Breast epithelium (tissue), 3 donors: ENCODE data around the gene POU2F2.

Source experiments
- POLR2A ChIP-seq: fragments of 450-650 bp; IDR thresholded peaks from one replicate; pipeline ENCODE4 v1.6.1; 2016; ENCODE audit warnings: antibody characterized with exemption, mild to moderate bottlenecking, moderate library complexity
- POLR2AphosphoS5 ChIP-seq, 3 donors: sonication (generic); formaldehyde crosslinking; IDR thresholded peaks; one replicate each; pipeline ENCODE4 v1.6.1; 2017; ENCODE audit warnings: antibody characterized with exemption in 3 of 3
- TF ChIP-seq, protein P1 (sequence below), 3 donors: fragments of 450-650 bp; IDR thresholded peaks; one replicate each; pipeline ENCODE4 v1.5.1; 2016 to 2017; ENCODE audit warnings: antibody characterized with exemption in 3 of 3, mild to moderate bottlenecking in 3 of 3, moderate library complexity in 3 of 3

DNA sequence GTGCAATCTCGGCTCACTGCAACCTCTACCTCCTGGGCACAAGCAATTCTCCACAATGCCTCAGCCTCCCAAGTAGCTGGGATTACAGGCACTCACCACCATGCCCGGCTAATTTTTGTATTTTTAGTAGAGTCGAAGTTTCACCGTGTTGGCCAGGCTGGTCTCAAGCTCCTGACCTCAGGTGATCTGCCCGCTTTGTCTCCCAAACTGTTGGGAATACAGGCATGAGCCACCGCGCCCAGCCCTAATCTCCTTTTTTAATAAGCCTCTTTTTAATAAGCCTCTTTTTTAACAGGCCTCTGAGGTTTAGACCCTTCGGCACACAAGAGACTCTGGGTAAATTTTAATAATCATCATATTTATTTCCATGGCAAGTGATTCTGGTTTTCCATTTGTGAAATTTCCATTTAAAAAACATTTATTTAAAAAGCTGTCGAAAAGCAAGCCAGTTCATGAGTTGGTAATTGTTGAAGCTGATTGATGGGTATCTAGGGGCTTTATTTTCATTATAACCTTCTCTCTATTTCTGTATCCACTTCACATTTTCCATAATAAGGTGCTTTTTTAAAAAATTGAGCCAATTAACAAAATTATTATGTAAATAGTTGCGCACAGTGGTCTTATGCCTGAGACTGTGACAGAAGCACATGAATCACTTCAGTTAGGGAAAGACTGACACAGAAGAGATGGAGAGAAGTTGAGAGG lies 11.8 kb downstream of the POU2F2 start:
- TF ChIP-seq, protein P1, sequence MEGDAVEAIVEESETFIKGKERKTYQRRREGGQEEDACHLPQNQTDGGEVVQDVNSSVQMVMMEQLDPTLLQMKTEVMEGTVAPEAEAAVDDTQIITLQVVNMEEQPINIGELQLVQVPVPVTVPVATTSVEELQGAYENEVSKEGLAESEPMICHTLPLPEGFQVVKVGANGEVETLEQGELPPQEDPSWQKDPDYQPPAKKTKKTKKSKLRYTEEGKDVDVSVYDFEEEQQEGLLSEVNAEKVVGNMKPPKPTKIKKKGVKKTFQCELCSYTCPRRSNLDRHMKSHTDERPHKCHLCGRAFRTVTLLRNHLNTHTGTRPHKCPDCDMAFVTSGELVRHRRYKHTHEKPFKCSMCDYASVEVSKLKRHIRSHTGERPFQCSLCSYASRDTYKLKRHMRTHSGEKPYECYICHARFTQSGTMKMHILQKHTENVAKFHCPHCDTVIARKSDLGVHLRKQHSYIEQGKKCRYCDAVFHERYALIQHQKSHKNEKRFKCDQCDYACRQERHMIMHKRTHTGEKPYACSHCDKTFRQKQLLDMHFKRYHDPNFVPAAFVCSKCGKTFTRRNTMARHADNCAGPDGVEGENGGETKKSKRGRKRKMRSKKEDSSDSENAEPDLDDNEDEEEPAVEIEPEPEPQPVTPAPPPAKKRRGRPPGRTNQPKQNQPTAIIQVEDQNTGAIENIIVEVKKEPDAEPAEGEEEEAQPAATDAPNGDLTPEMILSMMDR (IDR thresholded peaks at IDR 0.05): no peak
- TF ChIP-seq POLR2AphosphoS5 (IDR thresholded peaks at IDR 0.05) (no peak), POLR2A (no peak)
